ENCODE data around the gene TIMM22. TPM values are rescaled to one million over a fixed set of nuclear protein-coding genes. Genes with fewer than 3 reads are reported as not detected.
"Not testable (repeated sequence)": the region's sequence is repeated elsewhere in the genome, so short reads cannot be mapped to it uniquely, and the experiment has no call there.

The TIMM22 gene
- total RNA-seq, 6 donors from 2014 or later = 6.3 to 13.5 (median 8.9) TPM

- DNase-seq (no peak), ATAC-seq (ENCODE audit: low FRiP score in 2 of 2) (no peak)
- H3K27ac ChIP-seq = no peak overlapping the region
- no peaks in the 10 kb centered on the region for H3K36me3 ChIP-seq
- H3K27me3 ChIP-seq = no peaks in the 10 kb centered on the region
- no peak overlapping the region for H3K4me3 ChIP-seq
- TF ChIP-seq CTCF (IDR thresholded peaks at IDR 0.05) (no peak), POLR2AphosphoS5 (IDR thresholded peaks at IDR 0.05) (no peak), EP300 (IDR thresholded peaks at IDR 0.05) (no peak), POLR2A (IDR thresholded peaks at IDR 0.05) (no peak)
- H3K9me3 ChIP-seq = no peaks in the 10 kb centered on the region
- 75 to 80% methylated on average over 12 of the region's 12 CpGs for WGBS, 2 donors
- peaks cover 0 to 12% (median 2%) of the 10 kb centered on the region in 4 donors for H3K4me1 ChIP-seq
These were observed 31.5 kb upstream of the TIMM22 start for GRCh38 chr17:965311-965989.

- H3K27me3 ChIP-seq = no peaks in the 10 kb centered on the region
- peaks cover 0 to 12% (median 2%) of the 10 kb centered on the region in 4 donors for H3K4me1 ChIP-seq
- DNase-seq (no peak), ATAC-seq (ENCODE audit: low FRiP score in 2 of 2) (no peak)
- H3K4me3 ChIP-seq = no peak overlapping the region
- no peak overlapping the region for H3K27ac ChIP-seq
- TF ChIP-seq POLR2AphosphoS5 (IDR thresholded peaks at IDR 0.05) (no peak), EP300 (IDR thresholded peaks at IDR 0.05) (no peak), CTCF (IDR thresholded peaks at IDR 0.05) (no peak), POLR2A (IDR thresholded peaks at IDR 0.05) (no peak)
- WGBS, 2 donors = 95 to 100% methylated on average over 5 to 9 of the region's 9 CpGs
- H3K9me3 ChIP-seq = no peaks in the 10 kb centered on the region
- H3K36me3 ChIP-seq = no peaks in the 10 kb centered on the region
These were observed 29.8 kb upstream of the TIMM22 start for GRCh38 chr17:967122-967521.

- 72 to 80% methylated on average over 24 of the region's 24 CpGs for WGBS, 2 donors
- H3K27ac ChIP-seq = peak overlapping the region in 3 of 4 donors; percentile 28 to 35 (median 35)
- H3K4me3 ChIP-seq = peak overlapping the region in 3 of 4 donors; percentile 2 to 14 (median 12)
- H3K36me3 ChIP-seq = no peaks in the 10 kb centered on the region
- H3K9me3 ChIP-seq = no peaks in the 10 kb centered on the region
- DNase-seq (no peak), ATAC-seq (ENCODE audit: low FRiP score in 2 of 2) (no peak)
- TF ChIP-seq EP300 (IDR thresholded peaks at IDR 0.05) (peak in 1 of 4 donors; percentile 14), POLR2AphosphoS5 (IDR thresholded peaks at IDR 0.05) (no peak)
- peaks cover 0 to 12% (median 2%) of the 10 kb centered on the region in 4 donors for H3K4me1 ChIP-seq
- no peaks in the 10 kb centered on the region for H3K27me3 ChIP-seq
These were observed 27.9 kb upstream of the TIMM22 start for GRCh38 chr17:968812-969730.

- Histone ChIP-seq H3K36me3 (no peaks in the 10 kb centered on the region), H3K27ac (peak overlapping the region in 3 of 4 donors; percentile 35 to 43 (median 35)), H3K27me3 (no peaks in the 10 kb centered on the region), H3K4me3 (peak overlapping the region in 3 of 4 donors; percentile 2 to 14 (median 12)), H3K9me3 (no peaks in the 10 kb centered on the region), H3K4me1 (peaks cover 0 to 14% (median 2%) of the 10 kb centered on the region in 4 donors)
- DNase-seq = no peak
- WGBS, 2 donors = 51 to 59% methylated on average over 18 of the region's 18 CpGs
- ATAC-seq (ENCODE audit: low FRiP score in 2 of 2) = no peak
- TF ChIP-seq CTCF (IDR thresholded peaks at IDR 0.05) (no peak), POLR2AphosphoS5 (IDR thresholded peaks at IDR 0.05) (no peak), EP300 (IDR thresholded peaks at IDR 0.05) (no peak), POLR2A (IDR thresholded peaks at IDR 0.05) (no peak)
These were observed 27.0 kb upstream of the TIMM22 start for GRCh38 chr17:969811-970355.

GRCh38 chr17:970364-970763 is 26.6 kb upstream of the TIMM22 start:
- Histone ChIP-seq H3K9me3 (no peaks in the 10 kb centered on the region), H3K36me3 (no peaks in the 10 kb centered on the region), H3K27ac (peak overlapping the region in 2 of 4 donors; percentile 35 to 43), H3K27me3 (no peaks in the 10 kb centered on the region), H3K4me1 (peaks cover 0 to 18% (median 3%) of the 10 kb centered on the region in 4 donors), H3K4me3 (peak overlapping the region in 3 of 4 donors; percentile 2 to 14 (median 12))
- WGBS, 2 donors = 62 to 69% methylated on average over 9 of the region's 9 CpGs
- DNase-seq = no peak
- ATAC-seq (ENCODE audit: low FRiP score in 2 of 2) = no peak
- TF ChIP-seq CTCF (IDR thresholded peaks at IDR 0.05) (no peak), POLR2AphosphoS5 (IDR thresholded peaks at IDR 0.05) (no peak), EP300 (IDR thresholded peaks at IDR 0.05) (no peak), POLR2A (IDR thresholded peaks at IDR 0.05) (no peak)

GRCh38 chr17:971861-972260 is 25.1 kb upstream of the TIMM22 start:
- 93 to 94% methylated on average over 14 of the region's 14 CpGs for WGBS, 2 donors
- ATAC-seq (ENCODE audit: low FRiP score in 2 of 2) = not testable (repeated sequence)

More at GRCh38 chr17:971861-972260, 25.1 kb upstream of the TIMM22 start:
- not testable (repeated sequence) for DNase-seq, H3K9me3 ChIP-seq, H3K4me3 ChIP-seq, H3K36me3 ChIP-seq, H3K27ac ChIP-seq, H3K27me3 ChIP-seq
- peaks cover 0 to 25% (median 4%) of the 10 kb centered on the region in 4 donors for H3K4me1 ChIP-seq

Measured in upper lobe of left lung (tissue), 6 donors.